Upper lobe of left lung (tissue), 4 donors: ENCODE results near the gene LRRK1.

Experiments used
- CTCF ChIP-seq, 6 experiments: fragments of 450-650 bp in 4 of 6; fragments of 200-600 bp in 2 of 6; sonication (generic) in 2 of 6; IDR thresholded peaks; one replicate each; pipeline ENCODE4 v1.5.1; 2016 to 2019; ENCODE audit warnings: antibody characterized with exemption in 6 of 6
- POLR2AphosphoS5 ChIP-seq, 2 donors: sonication (generic); formaldehyde crosslinking; IDR thresholded peaks; one replicate each; pipeline ENCODE4 v1.5.1; 2017; ENCODE audit warnings: antibody characterized with exemption in 2 of 2

- TF ChIP-seq CTCF (IDR thresholded peaks at IDR 0.05) (no peak), POLR2AphosphoS5 (IDR thresholded peaks at IDR 0.05) (no peak)
These were observed 97.4 kb downstream of the LRRK1 start for GRCh38 chr15:101016581-101016980.
